A549 (cell line): ENCODE results near the gene ANKRD63. TPM values are rescaled to one million over a fixed set of nuclear protein-coding genes. Genes with fewer than 3 reads are reported as not detected.

Source experiments
- ATAC-seq, 2 experiments: fragments of 200-7000 bp in 1 of 2; fragments of >200 bp in 1 of 2; cut with Nextera tagmentation in 1 of 2; cut with Tn5 transposase in 1 of 2; 3 replicates each; pipeline versions ENCODE4 v1.8.0 to v1.9.1; 2018 to 2020; ENCODE audit warnings: mild to moderate bottlenecking in 1 of 2, moderate library complexity in 1 of 2
- CTCF ChIA-PET: fragments of 300-600 bp; sonication (Branson Sonifier 250); formaldehyde crosslinking; extraction: SDS; loops from one replicate; lab custom pipeline; 2021; ENCODE audit warnings: antibody characterized with exemption, inconsistent platforms; lab: Yijun Ruan, JAX
- POLR2A ChIA-PET: fragments of 350-600 bp; formaldehyde crosslinking; extraction: SDS; loops from one replicate; lab custom pipeline; 2021; ENCODE audit warnings: antibody characterized with exemption, inconsistent platforms; lab: Yijun Ruan, JAX
- DNase-seq, 2 experiments: peaks; one replicate each; pipeline versions ENCODE4 v3.0.0 to v3.0.0-alpha.2; 2011 to 2016; ENCODE audit warnings: low read depth in 1 of 2, low spot score in 1 of 2
- FAIRE-seq: peaks from 2 replicates; lab custom pipeline; 2011; peaks lifted over from hg19 to GRCh38; lab: Jason Lieb, UNC
- H3K27ac ChIP-seq, 2 experiments: fragments of >200 bp; sonication (Bioruptor Twin); formaldehyde crosslinking; 3 replicates each; pipeline ENCODE4 v1.5.1; 2016 to 2017
- H3K4me1 ChIP-seq: fragments of >200 bp; sonication (Bioruptor Twin); formaldehyde crosslinking; 3 replicates; pipeline ENCODE4 v1.6.1; 2016
- H3K4me2 ChIP-seq: fragments of >200 bp; sonication (Bioruptor Twin); formaldehyde crosslinking; 3 replicates; pipeline ENCODE4 v1.6.1; 2016
- H3K4me3 ChIP-seq: fragments of >200 bp; sonication (Bioruptor Twin); formaldehyde crosslinking; 3 replicates; pipeline ENCODE4 v1.5.1; 2016
- H3K9me3 ChIP-seq: fragments of >200 bp; sonication (Bioruptor Twin); formaldehyde crosslinking; 3 replicates; pipeline ENCODE4 v1.6.1; 2016
- CBX8 ChIP-seq: fragments of 200-600 bp; sonication (generic); IDR thresholded peaks from 2 replicates; pipeline ENCODE4 v1.6.1; 2016
- CHD2 ChIP-seq: fragments of 150-350 bp; IDR thresholded peaks from 2 replicates; pipeline ENCODE4 v1.6.1; 2014; ENCODE audit warnings: low read length; ENCODE audit not compliant: partially characterized antibody
- CTCF ChIP-seq: fragments of >200 bp; sonication (Bioruptor Twin); formaldehyde crosslinking; IDR thresholded peaks from 3 replicates; pipeline ENCODE4 v1.5.1; 2016
- E2F6 ChIP-seq: IDR thresholded peaks from 2 replicates; pipeline ENCODE4 v1.6.1; 2012; ENCODE audit warnings: low read depth, borderline replicate concordance
- ELK1 ChIP-seq: fragments of 150-350 bp; IDR thresholded peaks from 2 replicates; pipeline ENCODE4 v1.6.1; 2014; ENCODE audit warnings: low read depth, mild to moderate bottlenecking, low read length
- FOSB ChIP-seq: fragments of 250-450 bp; sonication (Bioruptor Pico); IDR thresholded peaks from 2 replicates; pipeline ENCODE4 v1.5.0; 2020; ENCODE audit warnings: mild to moderate bottlenecking, moderate library complexity
- FOSL2 ChIP-seq, 2 experiments: fragments of 450-650 bp in 1 of 2; fragments of >200 bp in 1 of 2; sonication (Bioruptor Twin) in 1 of 2; formaldehyde crosslinking; IDR thresholded peaks; 2 replicates each; pipeline versions ENCODE4 v1.5.0 to v1.6.1; 2016 to 2020; ENCODE audit warnings: mild to moderate bottlenecking in 1 of 2, moderate library complexity in 1 of 2
- FOXS1 ChIP-seq: fragments of 250-450 bp; sonication (Bioruptor Pico); IDR thresholded peaks from 2 replicates; pipeline ENCODE4 v1.5.0; 2020; ENCODE audit warnings: mild to moderate bottlenecking, moderate library complexity
- JUN ChIP-seq, 2 experiments: fragments of >200 bp; sonication (Bioruptor Twin); formaldehyde crosslinking; IDR thresholded peaks; 2 replicates in 1 of 2; 3 replicates in 1 of 2; pipeline ENCODE4 v1.6.1; 2016 to 2017
- KDM1A ChIP-seq: fragments of 200-600 bp; sonication (generic); IDR thresholded peaks from 2 replicates; pipeline ENCODE4 v1.6.1; 2016; ENCODE audit warnings: low read depth, mild to moderate bottlenecking
- MAX ChIP-seq: IDR thresholded peaks from 2 replicates; pipeline ENCODE4 v1.6.1; 2012
- NFE2L2 ChIP-seq: fragments of 150-350 bp; conservative IDR thresholded peaks from 2 replicates; pipeline ENCODE4 v1.6.1; 2014; ENCODE audit warnings: low read length
- PBX3 ChIP-seq: IDR thresholded peaks from 2 replicates; pipeline ENCODE4 v1.6.1; 2012
- RARB ChIP-seq: fragments of 250-450 bp; sonication (Bioruptor Pico); IDR thresholded peaks from 2 replicates; pipeline ENCODE4 v1.8.0; 2021; ENCODE audit warnings: mild to moderate bottlenecking, moderate library complexity
- RNF2 ChIP-seq: fragments of 200-600 bp; sonication (generic); IDR thresholded peaks from 2 replicates; pipeline ENCODE4 v1.6.1; 2016; ENCODE audit warnings: low read depth, mild to moderate bottlenecking, antibody characterized with exemption, moderate library complexity, borderline replicate concordance
- SREBF2 ChIP-seq: fragments of 450-650 bp; IDR thresholded peaks from 2 replicates; pipeline ENCODE4 v1.6.1; 2014; ENCODE audit warnings: mild to moderate bottlenecking, moderate library complexity
- TFCP2L1 ChIP-seq: fragments of 250-450 bp; sonication (Bioruptor Pico); IDR thresholded peaks from 2 replicates; pipeline ENCODE4 v1.5.0; 2021; ENCODE audit warnings: mild to moderate bottlenecking
- USF2 ChIP-seq: fragments of 450-650 bp; IDR thresholded peaks from 2 replicates; pipeline ENCODE4 v1.6.1; 2014; ENCODE audit warnings: antibody characterized with exemption
- ZC3H11A ChIP-seq: fragments of 450-650 bp; IDR thresholded peaks from 2 replicates; pipeline ENCODE4 v1.6.1; 2014; ENCODE audit warnings: antibody characterized with exemption, mild to moderate bottlenecking
- ZFP36 ChIP-seq: fragments of 450-650 bp; IDR thresholded peaks from 2 replicates; pipeline ENCODE4 v1.6.1; 2014; ENCODE audit warnings: borderline replicate concordance; ENCODE audit not compliant: partially characterized antibody
- ZSCAN20 ChIP-seq: fragments of 250-450 bp; sonication (Bioruptor Pico); IDR thresholded peaks from 2 replicates; pipeline ENCODE4 v1.8.0; 2022; ENCODE audit warnings: mild to moderate bottlenecking, moderate library complexity
- WGBS: methylation state at CpG from one replicate; pipeline ENCODE4 v1.1.6; 2017; ENCODE audit errors: missing lambda C conversion rate; 5-methylcytosine and 5-hydroxymethylcytosine counted together
- polyA plus RNA-seq, 4 experiments: library from polyadenylated mRNA; depleted of rRNA in 3 of 4; stranded (reverse); fragments of >200 nt; fragmentation: RNase III in 1 of 4; extraction: RNeasy Plus Mini Kit Qiagen cat#74134 plus additional on column Dnase treatment in 1 of 4; gene quantifications; 2 replicates in 3 of 4; 3 replicates in 1 of 4; pipeline ENCODE4 v1.2.3, GENCODE V29; 2011 to 2017

Gene ANKRD63
- polyA plus RNA-seq, 2 of the 4 experiments (the other 2 are of a cell fraction): 0.25 TPM; not detected in 1

- H3K4me3 ChIP-seq: no peak overlapping the region
- no peaks in the 10 kb centered on the region for H3K4me1 ChIP-seq
- H3K4me2 ChIP-seq: no peak overlapping the region
- DNase-seq (no peak), FAIRE-seq (no peak), ATAC-seq (no peak)
- CTCF ChIA-PET: interaction anchor here (1.1 to 16.4 kb wide), 3 partner anchors 11 to 22 kb away, joined by 3 to 144 read pairs (median 3); partner anchors contain the start of gene PAK6
- H3K9me3 ChIP-seq: no peaks in the 10 kb centered on the region
- 88% methylated on average over 9 of the region's 10 CpGs for WGBS
- H3K27ac ChIP-seq: no peak overlapping the region
- no peak for TF ChIP-seq E2F6
- no peak for TF ChIP-seq CTCF
- TF ChIP-seq CHD2: no peak
- TF ChIP-seq JUN (IDR thresholded peaks at IDR 0.05): no peak
- TF ChIP-seq ELK1: no peak
- no peak for TF ChIP-seq RNF2
- no peak for TF ChIP-seq SREBF2
- TF ChIP-seq NFE2L2: no peak
- no peak for TF ChIP-seq FOSL2 (IDR thresholded peaks at IDR 0.05)
- TF ChIP-seq FOSL2 (CRISPR knock-in tag; IDR thresholded peaks at IDR 0.05): no peak
- no peak for TF ChIP-seq RARB (CRISPR knock-in tag)
- TF ChIP-seq TFCP2L1 (CRISPR knock-in tag): no peak
- no peak for TF ChIP-seq USF2
- no peak for TF ChIP-seq ZC3H11A
- TF ChIP-seq ZFP36: no peak
- TF ChIP-seq PBX3: no peak
- TF ChIP-seq FOSB (CRISPR knock-in tag): no peak
- no peak for TF ChIP-seq FOXS1 (CRISPR knock-in tag)
- TF ChIP-seq, all 56 proteins: peak for 0
- POLR2A ChIA-PET: no interaction called here
Measured at GRCh38 chr15:40251486-40252140, 31.3 kb downstream of the ANKRD63 start.

GRCh38 chr15:40250771-40251483 lies 31.9 kb downstream of the ANKRD63 start:
- no peak for ATAC-seq
- WGBS: 69% methylated on average over 13 of the region's 13 CpGs
- no peaks in the 10 kb centered on the region for H3K4me1 ChIP-seq
- no peak for TF ChIP-seq MAX
- TF ChIP-seq RNF2: no peak
- TF ChIP-seq FOXS1 (CRISPR knock-in tag): no peak
- TF ChIP-seq CBX8: no peak
- no peak for TF ChIP-seq ZSCAN20 (CRISPR knock-in tag)
- TF ChIP-seq SREBF2: no peak
- no peak for TF ChIP-seq KDM1A
- DNase-seq: no peak
- POLR2A ChIA-PET: no interaction called here
- H3K27ac ChIP-seq: no peak overlapping the region
- FAIRE-seq: no peak
- H3K4me3 ChIP-seq: no peak overlapping the region
- no peak overlapping the region for H3K4me2 ChIP-seq
- CTCF ChIA-PET: interaction anchor here (0.6 to 16.4 kb wide), 6 partner anchors 12 to 46 kb away, joined by 3 to 144 read pairs (median 3); partner anchors contain the start of gene PAK6
- no peaks in the 10 kb centered on the region for H3K9me3 ChIP-seq
